ENCODE data around the gene GBA2. TPM values are rescaled to one million over a fixed set of nuclear protein-coding genes. Genes with fewer than 3 reads are reported as not detected.
A peak's percentile ranks its signal among the peaks of the same experiment; 100 is the strongest.

GBA2 gene
- polyA plus RNA-seq, 3 donors = 18.1 to 130 (median 26.4) TPM

GRCh38 chr9:35729700-35730485 lies 19.1 kb downstream of the GBA2 start:
- DNase-seq = peak; percentile 80 to 86 (median 80)
- no peak overlapping the region for H2AFZ ChIP-seq (ENCODE audit: insufficient read depth, low read depth, low read length, poor library complexity, severe bottlenecking)
- H3K9me3 ChIP-seq (replicated peaks in 1 of 2; ENCODE audit: control insufficient read depth in 1 of 2, insufficient read depth in 1 of 2, low read length in 2 of 2) = no peaks in the 10 kb centered on the region
- peak; percentile 76 for TF ChIP-seq CTCF (IDR thresholded peaks at IDR 0.05)
- peak overlapping the region; percentile 84 to 95 for H3K27ac ChIP-seq (ENCODE audit: low read depth in 1 of 2, low read length in 2 of 2)
- H3K4me3 ChIP-seq (replicated peaks in 1 of 3; ENCODE audit: low read depth in 2 of 3, low read length in 3 of 3) = peak overlapping the region; percentile 84 to 95 (median 85)
- H3K36me3 ChIP-seq (replicated peaks in 1 of 2; ENCODE audit: control insufficient read depth in 1 of 2, insufficient read depth in 2 of 2, low read length in 2 of 2) = peaks cover 16 to 42% of the 10 kb centered on the region in 2 donors
- H3K4me3 Mint-ChIP-seq = no peak overlapping the region
- H3K9ac ChIP-seq (ENCODE audit: insufficient read depth, low read length, poor library complexity, severe bottlenecking) = peak overlapping the region; percentile 38
- H3K27me3 ChIP-seq (ENCODE audit: control insufficient read depth in 2 of 2, insufficient read depth in 2 of 2, low read length in 2 of 2) = no peaks in the 10 kb centered on the region
- no peak overlapping the region for H3K27ac Mint-ChIP-seq
- H4K20me1 ChIP-seq (ENCODE audit: insufficient read depth, low read length) = peaks cover 59% of the 10 kb centered on the region
- peaks cover 84% of the 10 kb centered on the region for H3K79me2 ChIP-seq (ENCODE audit: insufficient read depth, low read length)
- H3K4me2 ChIP-seq (replicated peaks; ENCODE audit: extremely low read depth, low read length, poor library complexity, severe bottlenecking) = peak overlapping the region; percentile 87
- 0% methylated on average over 6 of the region's 6 CpGs for WGBS (ENCODE audit: insufficient coverage)
- H3K4me1 Mint-ChIP-seq = peaks cover 14% of the 10 kb centered on the region
- H3K9me3 Mint-ChIP-seq = no peaks in the 10 kb centered on the region
- peaks cover 61 to 69% of the 10 kb centered on the region in 2 donors for H3K4me1 ChIP-seq (ENCODE audit: control insufficient read depth in 1 of 2, insufficient read depth in 2 of 2, low read length in 2 of 2)
- intact Hi-C loops (cut with micrococcal nuclease) = loop anchor here (5.0 to 10.0 kb wide), 5 partner anchors 73 to 618 kb away; partner anchors contain the start of genes TESK1 (in 2 of the 2), CCDC107 (in 1 of the 2), FAM221B (in 1 of the 2) and RMRP (in 1 of the 2)
- H3K27me3 Mint-ChIP-seq (ENCODE audit: low read depth in 3 of 3) = peaks cover 0 to 3% (median 0%) of the 10 kb centered on the region in 3 donors
- H3K36me3 Mint-ChIP-seq = peaks cover 24 to 26% of the 10 kb centered on the region in 2 donors

- Mint-ChIP-seq H3K4me1 (peaks cover 11% of the 10 kb centered on the region), H3K9me3 (no peaks in the 10 kb centered on the region), H3K4me3 (no peak overlapping the region), H3K27me3 (ENCODE audit: low read depth in 3 of 3) (peaks cover 0 to 3% (median 0%) of the 10 kb centered on the region in 3 donors), H3K27ac (no peak overlapping the region), H3K36me3 (peaks cover 18 to 29% of the 10 kb centered on the region in 2 donors)
- H3K36me3 ChIP-seq (replicated peaks in 1 of 2; ENCODE audit: control insufficient read depth in 1 of 2, insufficient read depth in 2 of 2, low read length in 2 of 2) = peaks cover 22 to 44% of the 10 kb centered on the region in 2 donors
- H3K4me3 ChIP-seq (replicated peaks in 1 of 3; ENCODE audit: low read depth in 2 of 3, low read length in 3 of 3) = peak overlapping the region; percentile 84 to 95 (median 85)
- H3K4me1 ChIP-seq (ENCODE audit: control insufficient read depth in 1 of 2, insufficient read depth in 2 of 2, low read length in 2 of 2) = peaks cover 61 to 68% of the 10 kb centered on the region in 2 donors
- no peaks in the 10 kb centered on the region for H3K27me3 ChIP-seq (ENCODE audit: control insufficient read depth in 2 of 2, insufficient read depth in 2 of 2, low read length in 2 of 2)
- H2AFZ ChIP-seq (ENCODE audit: insufficient read depth, low read depth, low read length, poor library complexity, severe bottlenecking) = no peak overlapping the region
- no peak for DNase-seq
- TF ChIP-seq CTCF (IDR thresholded peaks at IDR 0.05) = no peak
- H3K9me3 ChIP-seq (replicated peaks in 1 of 2; ENCODE audit: control insufficient read depth in 1 of 2, insufficient read depth in 1 of 2, low read length in 2 of 2) = no peaks in the 10 kb centered on the region
- intact Hi-C loops (cut with micrococcal nuclease) = loop anchor here in 1 of 2 donors (5.0 to 10.0 kb wide), 2 partner anchors 82 to 124 kb away; partner anchors contain the start of gene TESK1
- no peak overlapping the region for H3K9ac ChIP-seq (ENCODE audit: insufficient read depth, low read length, poor library complexity, severe bottlenecking)
- 0% methylated on average over 1 of the region's 3 CpGs for WGBS (ENCODE audit: insufficient coverage)
- H4K20me1 ChIP-seq (ENCODE audit: insufficient read depth, low read length) = peaks cover 67% of the 10 kb centered on the region
- peak overlapping the region; percentile 28 to 84 for H3K27ac ChIP-seq (ENCODE audit: low read depth in 1 of 2, low read length in 2 of 2)
- peak overlapping the region; percentile 87 for H3K4me2 ChIP-seq (replicated peaks; ENCODE audit: extremely low read depth, low read length, poor library complexity, severe bottlenecking)
- peaks cover 88% of the 10 kb centered on the region for H3K79me2 ChIP-seq (ENCODE audit: insufficient read depth, low read length)
Measured at GRCh38 chr9:35729101-35729500, 19.9 kb downstream of the GBA2 start.

Measured in CD14-positive monocyte (primary cell).